ENCODE results near the gene DSTYK.

Gene DSTYK

DNA sequence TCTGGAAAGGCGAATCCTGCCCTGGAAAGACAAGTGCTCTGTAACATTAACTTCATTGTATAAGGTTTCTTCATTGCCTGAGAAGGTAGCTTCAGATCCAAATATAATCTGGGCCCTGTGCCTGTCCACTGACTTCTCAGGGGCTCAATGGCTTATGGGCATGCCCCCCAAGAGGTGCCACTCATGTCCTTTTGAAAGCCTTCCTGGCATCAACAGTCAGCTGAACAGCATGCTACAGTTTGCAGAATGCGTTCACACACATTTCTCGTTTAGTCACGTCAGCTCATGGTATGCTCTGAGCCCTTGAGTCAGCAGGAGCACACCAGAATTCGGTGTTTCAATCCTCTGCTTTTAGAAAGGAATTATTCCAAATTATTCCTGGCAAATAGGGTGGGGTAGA, 40.1 kb upstream of the DSTYK start:
- Histone ChIP-seq H2AK5ac (ENCODE audit: low read length, severe bottlenecking) (no peak overlapping the region), H3K4me2 (ENCODE audit: low read length, poor library complexity, severe bottlenecking) (no peak overlapping the region), H4K8ac (ENCODE audit: low read length) (no peak overlapping the region), H3K27ac (ENCODE audit: low read length, poor library complexity, severe bottlenecking) (no peak overlapping the region), H2BK120ac (ENCODE audit: low read depth, low read length) (no peak overlapping the region), H3K4me1 (ENCODE audit: control insufficient read depth, insufficient read depth, low read depth, low read length) (peaks cover 11% of the 10 kb centered on the region), H3K4me3 (ENCODE audit: insufficient read depth in 1 of 2, low read depth in 1 of 2, low read length in 2 of 2) (no peak overlapping the region), H3K9me3 (ENCODE audit: control insufficient read depth, low read length) (no peaks in the 10 kb centered on the region), H3K23ac (ENCODE audit: low read length in 2 of 2) (no peak overlapping the region), H4K91ac (ENCODE audit: low read length) (no peak overlapping the region), H2BK5ac (ENCODE audit: low read depth, low read length, poor library complexity, severe bottlenecking) (no peak overlapping the region), H3K9ac (ENCODE audit: low read length) (no peak overlapping the region), H3K14ac (ENCODE audit: low read length in 2 of 2) (no peak overlapping the region), H3K4ac (ENCODE audit: low read depth in 1 of 2, low read length in 2 of 2) (no peak overlapping the region), H3K18ac (ENCODE audit: low read depth in 1 of 2, low read length in 2 of 2) (no peak overlapping the region), H2BK12ac (ENCODE audit: low read length in 2 of 2) (no peak overlapping the region), H2BK15ac (ENCODE audit: low read depth, poor library complexity, severe bottlenecking) (no peak overlapping the region), H3K36me3 (ENCODE audit: control insufficient read depth in 1 of 2, insufficient read depth in 2 of 2, low read depth in 1 of 2, low read length in 2 of 2) (no peaks in the 10 kb centered on the region), H3K27me3 (ENCODE audit: control insufficient read depth in 1 of 2, insufficient read depth in 1 of 2, low read length in 2 of 2) (no peaks in the 10 kb centered on the region), H3K79me1 (replicated peaks; ENCODE audit: low read length, poor library complexity, severe bottlenecking) (no peaks in the 10 kb centered on the region), H2AFZ (ENCODE audit: low read depth, low read length) (no peak overlapping the region)
- DNase-seq, result no peak
- WGBS, result 88% methylated on average over 5 of the region's 5 CpGs

DNA sequence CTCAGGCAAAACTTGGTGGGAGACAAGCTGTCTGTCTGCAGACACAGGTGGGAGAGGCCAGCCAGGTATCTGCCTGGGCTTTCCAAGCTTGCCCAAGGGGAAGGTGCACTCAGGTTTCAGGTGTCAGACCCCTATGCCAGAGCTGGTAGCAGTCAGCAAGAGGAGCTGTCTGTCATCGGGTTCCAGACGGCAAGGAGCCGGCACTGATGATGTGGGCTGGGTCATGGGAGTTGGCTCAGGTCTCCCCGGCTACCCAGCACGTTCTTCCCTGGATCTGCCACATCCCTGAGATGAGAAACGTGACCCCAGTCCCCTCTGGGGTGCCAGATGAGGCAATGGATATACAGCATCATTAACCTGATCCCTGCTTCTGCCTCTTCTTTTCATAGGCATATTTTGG, 39.2 kb upstream of the DSTYK start:
- Histone ChIP-seq H2BK5ac (ENCODE audit: low read depth, low read length, poor library complexity, severe bottlenecking) (no peak overlapping the region), H3K4me2 (ENCODE audit: low read length, poor library complexity, severe bottlenecking) (no peak overlapping the region), H3K4ac (ENCODE audit: low read depth in 1 of 2, low read length in 2 of 2) (peak overlapping the region in 1 of 2 experiments; percentile 13), H3K4me3 (ENCODE audit: insufficient read depth in 1 of 2, low read depth in 1 of 2, low read length in 2 of 2) (no peak overlapping the region), H2AK5ac (ENCODE audit: low read length, severe bottlenecking) (no peak overlapping the region), H4K91ac (ENCODE audit: low read length) (peak overlapping the region; percentile 70), H2BK12ac (ENCODE audit: low read length in 2 of 2) (peak overlapping the region; percentile 61 to 78), H3K27ac (ENCODE audit: low read length, poor library complexity, severe bottlenecking) (no peak overlapping the region), H3K27me3 (ENCODE audit: control insufficient read depth in 1 of 2, insufficient read depth in 1 of 2, low read length in 2 of 2) (no peaks in the 10 kb centered on the region), H3K36me3 (ENCODE audit: control insufficient read depth in 1 of 2, insufficient read depth in 2 of 2, low read depth in 1 of 2, low read length in 2 of 2) (no peaks in the 10 kb centered on the region), H3K9ac (ENCODE audit: low read length) (no peak overlapping the region), H4K8ac (ENCODE audit: low read length) (no peak overlapping the region), H3K9me3 (ENCODE audit: control insufficient read depth, low read length) (no peaks in the 10 kb centered on the region), H3K18ac (ENCODE audit: low read depth in 1 of 2, low read length in 2 of 2) (peak overlapping the region in 1 of 2 experiments; percentile 22), H3K14ac (ENCODE audit: low read length in 2 of 2) (no peak overlapping the region), H2BK120ac (ENCODE audit: low read depth, low read length) (no peak overlapping the region), H3K23ac (ENCODE audit: low read length in 2 of 2) (no peak overlapping the region), H3K79me1 (replicated peaks; ENCODE audit: low read length, poor library complexity, severe bottlenecking) (no peaks in the 10 kb centered on the region), H3K4me1 (ENCODE audit: control insufficient read depth, insufficient read depth, low read depth, low read length) (peaks cover 11% of the 10 kb centered on the region), H2BK15ac (ENCODE audit: low read depth, poor library complexity, severe bottlenecking) (no peak overlapping the region), H2AFZ (ENCODE audit: low read depth, low read length) (no peak overlapping the region)
- DNase-seq, result no peak
- WGBS, result 66% methylated on average over 6 of the region's 6 CpGs

DNA sequence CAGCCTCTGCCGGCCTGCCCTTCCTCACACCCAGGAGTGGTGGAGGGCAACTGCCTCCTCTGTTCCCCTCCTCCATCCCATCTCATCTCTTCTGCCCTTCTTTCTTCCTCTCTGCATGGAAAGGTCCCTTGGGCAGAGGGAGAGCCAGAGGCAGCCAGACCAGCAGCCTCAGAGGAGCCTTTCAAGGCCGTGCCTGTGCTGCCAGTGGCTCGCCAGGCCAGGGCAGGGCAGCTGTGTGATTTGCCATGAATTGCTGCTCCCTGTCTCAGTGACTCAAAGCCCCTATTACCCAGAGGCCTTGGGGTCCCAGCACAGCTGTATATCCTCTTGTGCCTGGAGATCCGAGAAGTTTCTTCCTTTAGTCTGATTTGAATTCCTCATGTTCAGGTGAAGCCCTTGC, 38.1 kb upstream of the DSTYK start:
- peak overlapping the region; percentile 87 to 92 for H2BK12ac ChIP-seq (ENCODE audit: low read length in 2 of 2)
- 83% methylated on average over 4 of the region's 4 CpGs for WGBS
- peak overlapping the region in 1 of 2 experiments; percentile 90 for H3K14ac ChIP-seq (ENCODE audit: low read length in 2 of 2)
- H3K4me1 ChIP-seq (ENCODE audit: control insufficient read depth, insufficient read depth, low read depth, low read length), result peaks cover 11% of the 10 kb centered on the region
- H2AK5ac ChIP-seq (ENCODE audit: low read length, severe bottlenecking), result no peak overlapping the region
- peak overlapping the region in 1 of 2 experiments; percentile 0 for H3K23ac ChIP-seq (ENCODE audit: low read length in 2 of 2)
- peak; percentile 15 for DNase-seq
- H3K27me3 ChIP-seq (ENCODE audit: control insufficient read depth in 1 of 2, insufficient read depth in 1 of 2, low read length in 2 of 2), result no peaks in the 10 kb centered on the region
- no peak overlapping the region for H3K27ac ChIP-seq (ENCODE audit: low read length, poor library complexity, severe bottlenecking)
- peak overlapping the region; percentile 39 for H2BK120ac ChIP-seq (ENCODE audit: low read depth, low read length)
- H3K4me3 ChIP-seq (ENCODE audit: insufficient read depth in 1 of 2, low read depth in 1 of 2, low read length in 2 of 2), result no peak overlapping the region
- H3K9ac ChIP-seq (ENCODE audit: low read length), result no peak overlapping the region
- no peaks in the 10 kb centered on the region for H3K9me3 ChIP-seq (ENCODE audit: control insufficient read depth, low read length)
- H4K91ac ChIP-seq (ENCODE audit: low read length), result peak overlapping the region; percentile 83
- H4K8ac ChIP-seq (ENCODE audit: low read length), result peak overlapping the region; percentile 90
- no peak overlapping the region for H2AFZ ChIP-seq (ENCODE audit: low read depth, low read length)
- no peak overlapping the region for H3K4me2 ChIP-seq (ENCODE audit: low read length, poor library complexity, severe bottlenecking)
- no peak overlapping the region for H2BK15ac ChIP-seq (ENCODE audit: low read depth, poor library complexity, severe bottlenecking)
- H2BK5ac ChIP-seq (ENCODE audit: low read depth, low read length, poor library complexity, severe bottlenecking), result no peak overlapping the region
- H3K18ac ChIP-seq (ENCODE audit: low read depth in 1 of 2, low read length in 2 of 2), result peak overlapping the region; percentile 69 to 93
- peak overlapping the region; percentile 20 to 82 for H3K4ac ChIP-seq (ENCODE audit: low read depth in 1 of 2, low read length in 2 of 2)
- no peaks in the 10 kb centered on the region for H3K79me1 ChIP-seq (replicated peaks; ENCODE audit: low read length, poor library complexity, severe bottlenecking)
- no peaks in the 10 kb centered on the region for H3K36me3 ChIP-seq (ENCODE audit: control insufficient read depth in 1 of 2, insufficient read depth in 2 of 2, low read depth in 1 of 2, low read length in 2 of 2)

- no peak overlapping the region for H2BK5ac ChIP-seq (ENCODE audit: low read depth, low read length, poor library complexity, severe bottlenecking)
- no peak overlapping the region for H3K9ac ChIP-seq (ENCODE audit: low read length)
- H4K91ac ChIP-seq (ENCODE audit: low read length), result peak overlapping the region; percentile 83
- 33% methylated on average over 10 of the region's 11 CpGs for WGBS
- no peaks in the 10 kb centered on the region for H3K9me3 ChIP-seq (ENCODE audit: control insufficient read depth, low read length)
- peak; percentile 80 for DNase-seq
- no peaks in the 10 kb centered on the region for H3K27me3 ChIP-seq (ENCODE audit: control insufficient read depth in 1 of 2, insufficient read depth in 1 of 2, low read length in 2 of 2)
- H3K4ac ChIP-seq (ENCODE audit: low read depth in 1 of 2, low read length in 2 of 2), result peak overlapping the region; percentile 20 to 82
- H4K8ac ChIP-seq (ENCODE audit: low read length), result peak overlapping the region; percentile 90
- peaks cover 11% of the 10 kb centered on the region for H3K4me1 ChIP-seq (ENCODE audit: control insufficient read depth, insufficient read depth, low read depth, low read length)
- peak overlapping the region; percentile 69 to 93 for H3K18ac ChIP-seq (ENCODE audit: low read depth in 1 of 2, low read length in 2 of 2)
- peak overlapping the region; percentile 87 to 92 for H2BK12ac ChIP-seq (ENCODE audit: low read length in 2 of 2)
- H2AK5ac ChIP-seq (ENCODE audit: low read length, severe bottlenecking), result no peak overlapping the region
- H3K14ac ChIP-seq (ENCODE audit: low read length in 2 of 2), result peak overlapping the region in 1 of 2 experiments; percentile 92
- H3K4me3 ChIP-seq (ENCODE audit: insufficient read depth in 1 of 2, low read depth in 1 of 2, low read length in 2 of 2), result no peak overlapping the region
- H3K36me3 ChIP-seq (ENCODE audit: control insufficient read depth in 1 of 2, insufficient read depth in 2 of 2, low read depth in 1 of 2, low read length in 2 of 2), result no peaks in the 10 kb centered on the region
- H3K79me1 ChIP-seq (replicated peaks; ENCODE audit: low read length, poor library complexity, severe bottlenecking), result peaks cover 2% of the 10 kb centered on the region
- no peak overlapping the region for H3K27ac ChIP-seq (ENCODE audit: low read length, poor library complexity, severe bottlenecking)
- no peak overlapping the region for H2BK15ac ChIP-seq (ENCODE audit: low read depth, poor library complexity, severe bottlenecking)
- H3K23ac ChIP-seq (ENCODE audit: low read length in 2 of 2), result no peak overlapping the region
- H2BK120ac ChIP-seq (ENCODE audit: low read depth, low read length), result peak overlapping the region; percentile 39
- no peak overlapping the region for H3K4me2 ChIP-seq (ENCODE audit: low read length, poor library complexity, severe bottlenecking)
- H2AFZ ChIP-seq (ENCODE audit: low read depth, low read length), result no peak overlapping the region
These were observed 37.5 kb upstream of the DSTYK start for GRCh38 chr1:205248793-205249601.

All from mesenchymal stem cell (in vitro differentiated cells and primary cell).